ENCODE results near the gene LDB3. TPM values are rescaled to one million over a fixed set of nuclear protein-coding genes. Genes with fewer than 3 reads are reported as not detected.

LDB3 gene
- total and polyA plus RNA-seq, 3 donors from 2014 or later: 2.7 to 20.3 (median 3.6) TPM

GRCh38 chr10:86657396-86658011 is 10.8 kb upstream of the LDB3 start:
- no peak overlapping the region for H3K4me3 ChIP-seq
- no peaks in the 10 kb centered on the region for H3K9me3 ChIP-seq
- DNase-seq: no peak
- intact Hi-C loops (cut with DNase I; ENCODE audit: low total_unique reads): no loop called here
- no peaks in the 10 kb centered on the region for H3K27me3 ChIP-seq
- 82 to 85% methylated on average over 11 to 19 of the region's 19 CpGs for WGBS, 2 donors
- no peak overlapping the region for H3K27ac ChIP-seq
- no peaks in the 10 kb centered on the region for H3K36me3 ChIP-seq (ENCODE audit: low read depth, missing control alignments)
- TF ChIP-seq CTCF (IDR thresholded peaks at IDR 0.05): no peak
- no peak for TF ChIP-seq POLR2A (IDR thresholded peaks at IDR 0.05)
- peaks cover 12% of the 10 kb centered on the region for H3K4me1 ChIP-seq

GRCh38 chr10:86658261-86658741 is 10.0 kb upstream of the LDB3 start:
- Histone ChIP-seq H3K9me3 (no peaks in the 10 kb centered on the region), H3K4me3 (no peak overlapping the region), H3K4me1 (peaks cover 12% of the 10 kb centered on the region), H3K27ac (no peak overlapping the region), H3K36me3 (ENCODE audit: low read depth, missing control alignments) (no peaks in the 10 kb centered on the region), H3K27me3 (no peaks in the 10 kb centered on the region)
- TF ChIP-seq POLR2A (IDR thresholded peaks at IDR 0.05) (no peak), CTCF (IDR thresholded peaks at IDR 0.05) (no peak)
- intact Hi-C loops (cut with DNase I; ENCODE audit: low total_unique reads): no loop called here
- no peak for DNase-seq
- 93 to 95% methylated on average over 12 of the region's 12 CpGs for WGBS, 2 donors

- WGBS, 2 donors: 84 to 92% methylated on average over 3 of the region's 3 CpGs
- H3K4me3 ChIP-seq: no peak overlapping the region
- no peak for TF ChIP-seq POLR2A (IDR thresholded peaks at IDR 0.05)
- no peak for TF ChIP-seq CTCF (IDR thresholded peaks at IDR 0.05)
- H3K36me3 ChIP-seq (ENCODE audit: low read depth, missing control alignments): no peaks in the 10 kb centered on the region
- H3K4me1 ChIP-seq: peaks cover 12% of the 10 kb centered on the region
- intact Hi-C loops (cut with DNase I; ENCODE audit: low total_unique reads): no loop called here
- H3K9me3 ChIP-seq: no peaks in the 10 kb centered on the region
- H3K27me3 ChIP-seq: no peaks in the 10 kb centered on the region
- H3K27ac ChIP-seq: no peak overlapping the region
- DNase-seq: no peak
These were observed 9.6 kb upstream of the LDB3 start for GRCh38 chr10:86658751-86659150.

GRCh38 chr10:86659161-86659691 is 9.1 kb upstream of the LDB3 start:
- Histone ChIP-seq H3K4me3 (no peak overlapping the region), H3K36me3 (ENCODE audit: low read depth, missing control alignments) (no peaks in the 10 kb centered on the region), H3K9me3 (no peaks in the 10 kb centered on the region), H3K27me3 (no peaks in the 10 kb centered on the region), H3K27ac (no peak overlapping the region), H3K4me1 (peaks cover 15% of the 10 kb centered on the region)
- intact Hi-C loops (cut with DNase I; ENCODE audit: low total_unique reads): no loop called here
- DNase-seq: no peak
- TF ChIP-seq CTCF (IDR thresholded peaks at IDR 0.05) (no peak), POLR2A (IDR thresholded peaks at IDR 0.05) (no peak)
- 88 to 92% methylated on average over 12 to 19 of the region's 19 CpGs for WGBS, 2 donors
